NCI-H2029 treated with DMSO at 0.1 percent for 48 hours (cell line): Measurements from ENCODE around the gene MSH5.
"Not testable (repeated sequence)": the region's sequence is repeated elsewhere in the genome, so short reads cannot be mapped to it uniquely, and the experiment has no call there.

Experiments used
- DNase-seq: peaks from one replicate; lab custom pipeline; 2025; lab: John Stamatoyannopoulos, UW

MSH5 gene

DNA sequence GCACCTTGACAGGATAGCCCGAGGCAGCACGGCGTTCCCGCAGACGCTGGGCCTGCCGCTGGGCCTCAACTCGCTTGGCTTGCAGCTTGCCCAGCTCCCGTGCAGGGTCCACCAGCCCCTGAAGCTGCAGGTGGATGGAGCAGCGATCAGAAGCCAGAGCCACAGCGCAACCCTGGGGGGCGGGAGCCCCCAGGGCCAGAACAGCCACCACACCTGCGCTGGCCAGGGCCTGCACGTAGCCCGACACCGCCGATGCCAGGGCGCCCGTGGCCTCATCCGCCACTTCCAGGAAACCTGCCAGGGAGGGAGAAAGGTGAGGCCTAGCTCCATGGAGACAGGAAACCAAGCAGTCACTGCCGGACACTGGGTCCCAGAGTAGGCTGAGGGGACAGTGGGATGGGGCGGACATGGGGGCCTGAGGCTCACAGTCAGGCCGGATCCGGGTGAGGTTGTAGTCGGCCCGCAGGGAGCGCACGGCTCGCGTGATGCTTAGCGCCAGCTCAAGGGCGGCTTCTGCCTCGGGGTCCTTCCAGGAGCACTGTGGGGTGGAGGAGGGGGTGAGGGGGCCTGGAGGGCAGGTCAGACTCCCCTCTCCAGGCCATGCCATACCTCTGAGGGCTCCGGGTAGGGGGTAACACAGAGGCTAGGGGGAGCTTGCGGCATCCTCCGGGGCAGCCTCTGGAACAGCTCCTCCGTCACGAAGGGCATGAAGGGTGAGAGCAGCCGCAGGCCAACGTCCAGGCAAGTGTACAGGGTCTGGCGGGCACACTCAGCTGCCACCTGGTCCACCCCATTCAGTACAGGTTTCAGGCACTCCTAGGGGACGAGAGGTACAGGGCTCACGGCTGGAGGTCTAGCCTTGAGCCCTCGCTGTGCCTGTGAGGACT, 39.4 kb downstream of the MSH5 start:
- DNase-seq: no peak

DNA sequence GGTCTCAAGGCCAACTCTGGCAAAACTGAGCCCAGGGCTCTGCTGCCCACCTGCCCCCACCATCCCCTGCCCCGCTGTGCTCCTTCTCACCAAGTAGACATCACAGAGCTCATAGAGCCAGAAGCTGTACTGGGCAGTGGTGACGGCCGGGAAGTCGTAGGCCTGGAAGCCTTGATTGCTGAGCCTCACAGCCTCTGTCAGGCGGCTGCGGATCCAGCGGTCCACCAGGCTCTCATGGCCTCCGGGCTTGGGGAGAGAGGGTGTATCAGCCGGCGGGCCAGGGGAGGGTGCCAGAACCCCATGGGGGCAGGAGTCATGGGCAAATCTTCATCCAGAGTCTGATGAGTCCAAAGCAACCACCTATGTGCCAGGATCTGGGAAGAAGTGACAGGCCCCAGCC, 40.1 kb downstream of the MSH5 start:
- no peak for DNase-seq

DNA sequence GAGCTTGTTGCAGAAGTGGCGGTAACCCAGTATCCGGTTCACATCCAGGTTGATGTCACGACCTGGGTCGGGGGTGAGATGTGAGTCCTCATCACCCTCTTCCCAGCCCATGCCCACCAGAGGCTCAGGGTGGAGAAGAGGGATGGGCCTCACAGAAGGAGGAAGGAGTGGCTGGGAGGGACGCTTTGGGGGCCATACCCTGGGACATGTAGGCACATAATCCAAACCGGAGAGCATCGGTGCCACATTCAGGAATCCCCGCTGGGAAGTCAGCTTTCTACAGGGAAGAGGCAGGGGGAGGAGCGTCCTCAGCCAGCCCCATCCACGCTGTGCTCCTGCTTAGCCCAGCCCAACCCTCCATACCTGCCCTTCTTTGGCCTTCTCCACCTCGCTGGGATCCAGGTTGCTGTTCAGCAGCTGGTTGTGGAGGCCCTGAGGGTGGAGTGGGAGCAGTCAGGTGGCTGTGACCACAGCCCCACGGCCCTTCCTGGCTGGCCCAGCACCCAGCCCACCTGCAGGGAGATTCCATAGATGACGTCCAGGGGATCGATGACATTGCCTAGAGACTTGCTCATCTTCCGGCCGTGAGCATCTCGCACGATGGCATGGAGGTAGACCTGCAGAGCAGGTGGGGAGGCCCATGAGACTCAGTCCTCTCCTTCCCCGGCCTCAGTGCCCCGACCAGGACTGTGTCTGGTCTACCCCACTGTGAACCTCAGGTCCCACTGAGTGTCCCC, 40.9 kb downstream of the MSH5 start:
- DNase-seq: no peak

DNA sequence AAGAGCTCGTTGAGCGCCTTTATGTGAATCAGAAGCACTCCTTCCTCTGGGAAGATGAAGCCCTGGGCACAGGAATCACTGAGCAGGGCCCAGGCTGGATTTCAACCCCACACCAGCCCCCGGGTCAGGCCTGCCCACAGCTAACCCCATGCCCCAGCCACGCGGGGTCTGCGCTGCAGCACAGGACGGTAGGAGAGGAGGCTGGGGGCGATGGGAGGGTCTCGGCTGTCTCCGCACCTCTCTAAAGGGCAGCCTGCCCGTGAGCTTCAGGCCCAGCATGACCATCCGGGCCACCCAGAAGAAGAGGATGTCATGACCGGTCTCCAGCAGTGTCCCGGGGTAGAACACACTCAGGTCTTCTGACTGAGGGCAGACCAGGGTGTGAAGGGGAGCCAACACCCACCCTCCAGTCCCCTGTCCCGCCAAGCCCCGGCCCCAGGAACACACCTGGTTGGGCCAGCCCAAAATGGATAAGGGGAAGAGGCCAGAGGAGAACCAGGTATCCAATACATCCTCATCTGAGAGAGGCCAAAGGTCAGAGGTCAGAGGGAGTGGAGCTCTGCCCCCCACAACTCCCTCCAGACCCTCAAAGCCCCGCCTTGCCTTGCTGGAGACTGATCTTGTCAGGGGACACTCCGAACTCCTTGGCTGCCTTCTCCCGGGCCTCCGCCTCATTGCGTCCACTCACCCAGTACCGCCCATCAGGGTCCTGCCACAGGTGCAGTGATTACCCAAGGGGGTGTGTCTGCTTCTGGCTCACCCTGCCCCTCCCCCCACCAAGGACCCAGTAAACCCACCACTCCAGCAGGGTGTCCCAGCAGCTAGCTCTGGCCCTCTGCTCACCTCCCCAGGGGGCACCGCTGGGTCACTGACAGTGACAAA, 41.7 kb downstream of the MSH5 start:
- DNase-seq: no peak

DNA sequence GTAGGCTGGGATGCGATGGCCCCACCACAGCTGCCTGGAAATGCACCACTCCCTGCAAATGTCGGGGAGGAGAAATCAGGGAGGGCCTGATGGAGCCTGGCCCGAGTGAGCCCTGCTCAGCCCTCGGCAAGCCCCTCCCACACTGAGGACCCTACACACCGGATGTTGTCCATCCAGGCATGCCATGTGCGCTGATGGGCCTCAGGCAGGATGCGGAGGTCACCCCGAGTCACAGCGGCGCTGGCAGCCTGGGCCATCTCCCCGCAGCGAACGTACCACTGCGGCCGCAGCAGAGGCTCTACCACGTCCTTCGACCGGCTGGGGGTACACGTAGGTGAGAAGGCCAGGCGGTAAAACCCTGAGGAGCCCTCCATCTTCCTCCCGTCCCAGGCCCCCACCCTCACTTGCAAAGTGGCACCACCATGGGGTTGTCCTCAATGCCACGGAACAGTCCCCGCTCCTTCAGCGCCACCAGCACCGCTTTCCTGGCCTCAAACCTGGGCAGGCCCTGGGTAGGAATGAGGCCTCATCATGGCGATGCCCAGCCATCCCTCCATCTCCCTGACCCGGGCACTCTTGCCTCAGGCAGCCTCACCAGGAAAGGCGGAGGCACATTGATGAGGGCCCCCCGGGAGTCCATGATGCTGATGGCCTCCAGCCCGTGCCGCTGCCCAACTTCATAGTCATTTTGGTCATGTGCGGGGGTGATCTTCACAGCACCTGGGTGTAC, 42.5 kb downstream of the MSH5 start:
- DNase-seq: no peak

DNA sequence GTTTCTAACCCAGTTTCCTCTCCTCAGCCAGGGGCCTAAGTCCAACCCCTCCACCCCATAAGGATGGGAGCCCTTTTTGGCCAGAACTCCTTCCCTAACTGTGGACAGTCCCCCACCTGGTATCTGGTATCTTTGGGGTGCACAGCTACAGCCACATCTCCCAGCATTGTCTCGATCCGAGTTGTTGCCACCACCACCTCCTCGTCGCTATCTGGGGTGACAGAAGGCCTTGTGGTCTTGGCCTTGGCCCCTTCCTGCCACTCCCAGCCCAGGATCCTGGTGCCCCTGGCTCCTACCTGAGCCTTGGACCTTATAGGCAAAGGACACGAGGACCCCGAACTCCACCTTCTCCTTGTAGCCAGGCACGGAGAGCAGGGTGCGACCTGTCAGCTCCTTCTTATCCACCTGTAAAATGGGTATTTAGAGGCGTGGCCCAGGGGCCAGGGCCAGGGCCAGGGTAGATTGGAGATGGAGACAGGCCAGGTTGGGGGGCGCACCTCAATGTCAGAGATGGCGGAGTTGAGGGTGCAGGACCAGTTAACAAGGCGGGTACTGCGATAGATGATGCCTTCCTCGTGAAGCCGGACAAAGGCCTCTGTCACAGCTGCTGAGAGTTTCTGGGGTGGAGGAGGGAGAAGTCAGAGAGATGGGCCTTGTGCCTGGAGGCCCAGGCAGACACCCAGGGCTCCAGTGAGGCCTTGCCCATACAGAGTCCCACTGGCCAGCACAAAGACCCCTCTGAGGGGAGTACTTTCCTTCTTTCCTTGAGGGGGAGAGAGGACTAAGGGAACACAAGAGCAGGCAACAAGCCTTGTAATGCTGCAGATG, 44.5 kb downstream of the MSH5 start:
- DNase-seq: no peak

DNA sequence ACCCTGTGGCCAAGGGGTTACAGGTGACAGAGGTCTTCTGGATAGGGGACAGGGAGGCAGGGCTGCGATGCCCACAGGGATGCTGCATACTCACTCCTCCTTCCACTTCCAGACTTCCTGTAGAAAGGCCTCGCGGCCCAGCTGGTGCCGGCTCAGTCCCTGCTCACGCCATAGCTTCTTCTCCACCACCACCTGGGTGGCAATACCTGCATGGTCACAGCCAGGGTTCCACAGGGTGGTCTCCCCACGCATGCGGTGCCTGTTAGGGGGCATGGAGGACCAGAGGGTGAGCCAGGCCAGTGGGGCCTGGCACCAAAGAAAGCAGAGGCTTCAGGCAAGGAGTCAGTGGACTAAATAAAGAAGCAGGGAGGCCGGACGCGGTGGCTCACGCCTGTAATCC, 45.7 kb downstream of the MSH5 start:
- no peak for DNase-seq

DNA sequence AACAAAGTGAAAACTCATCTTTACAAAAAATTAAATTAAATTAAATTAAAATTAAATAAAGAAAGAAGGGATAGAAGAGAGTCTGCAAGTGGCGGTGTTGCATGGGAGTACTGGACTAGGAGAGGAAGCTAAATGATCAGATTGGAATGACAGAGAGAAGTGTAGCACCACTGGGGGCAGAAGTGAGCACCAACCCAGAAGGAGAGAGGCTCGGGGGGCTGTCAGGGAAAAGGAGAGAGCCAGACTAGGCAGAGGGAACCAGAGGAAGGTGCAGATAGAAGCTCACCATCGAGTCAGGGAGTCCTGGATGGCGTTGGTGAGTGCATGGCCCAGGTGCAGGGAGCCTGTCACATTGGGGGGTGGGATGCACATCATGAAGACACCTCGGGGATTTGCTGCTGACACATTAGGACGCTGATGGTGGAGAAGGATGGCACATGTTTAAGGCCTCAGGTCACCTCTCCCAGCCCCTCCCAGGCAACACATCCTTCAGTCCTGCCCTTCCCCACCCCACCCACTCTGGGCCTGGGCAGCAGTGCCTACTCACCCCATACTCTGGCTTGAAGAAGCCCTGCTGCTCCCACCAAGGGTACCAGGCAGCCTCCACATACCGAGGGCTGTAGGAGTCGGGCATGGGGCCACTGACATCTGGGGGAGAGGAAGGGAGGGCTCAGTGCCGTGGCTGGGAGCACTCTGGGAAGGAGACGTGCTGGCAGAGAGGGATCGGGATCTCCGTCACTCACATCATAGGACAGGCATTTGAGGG, 51.7 kb downstream of the MSH5 start:
- peak; percentile 21 for DNase-seq

DNA sequence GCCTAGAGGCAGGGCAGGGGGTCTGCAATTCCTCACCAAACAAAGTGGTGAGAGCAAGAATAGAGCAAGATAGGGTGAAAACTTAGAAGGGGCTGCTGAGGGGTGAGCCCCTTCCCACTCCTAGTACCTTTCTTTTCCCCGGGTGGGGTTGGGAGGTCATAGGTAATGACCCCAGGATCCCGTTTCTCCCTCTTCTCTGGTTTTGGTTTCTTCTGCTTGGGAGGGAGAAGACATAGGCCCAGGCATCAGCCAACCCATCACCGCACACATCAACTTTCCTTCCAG, 52.2 kb downstream of the MSH5 start:
- DNase-seq: no peak

DNA sequence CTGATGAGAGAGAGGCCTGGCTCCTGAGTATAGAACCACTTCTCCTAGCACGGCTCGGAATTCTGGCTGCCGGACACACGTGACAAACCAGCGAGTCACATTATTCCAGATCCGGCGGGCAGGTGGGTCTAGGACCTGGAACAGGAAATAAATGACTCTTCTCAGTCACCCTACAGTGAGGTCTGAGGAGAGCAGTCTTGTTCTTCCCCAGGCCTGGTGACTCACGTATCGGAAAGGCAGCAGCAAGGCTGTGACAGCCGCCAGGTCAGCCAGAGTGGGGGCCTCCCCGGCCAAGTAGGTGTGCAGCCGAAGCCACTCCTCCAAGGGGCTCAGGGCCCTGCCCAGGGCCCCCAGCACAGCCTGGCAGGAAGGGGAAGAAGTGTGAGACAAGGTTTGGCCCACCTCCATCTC, 53.0 kb downstream of the MSH5 start:
- DNase-seq: no peak

DNA sequence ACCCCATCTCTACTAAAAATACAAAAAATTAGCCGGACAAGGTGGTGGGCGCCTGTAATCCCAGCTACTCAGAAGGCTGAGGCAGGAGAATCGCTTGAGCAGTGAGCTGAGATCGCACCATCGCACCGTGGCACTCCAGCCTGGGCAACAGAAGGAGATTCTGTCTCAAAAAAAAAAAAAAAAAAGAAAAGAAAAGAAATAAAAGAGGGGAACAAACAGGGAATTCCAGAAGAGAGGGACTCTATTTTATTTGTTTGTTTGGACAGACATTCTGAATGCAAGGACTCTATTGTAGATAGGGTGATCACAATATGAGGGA, 54.1 kb downstream of the MSH5 start:
- DNase-seq: not testable (repeated sequence)

DNA sequence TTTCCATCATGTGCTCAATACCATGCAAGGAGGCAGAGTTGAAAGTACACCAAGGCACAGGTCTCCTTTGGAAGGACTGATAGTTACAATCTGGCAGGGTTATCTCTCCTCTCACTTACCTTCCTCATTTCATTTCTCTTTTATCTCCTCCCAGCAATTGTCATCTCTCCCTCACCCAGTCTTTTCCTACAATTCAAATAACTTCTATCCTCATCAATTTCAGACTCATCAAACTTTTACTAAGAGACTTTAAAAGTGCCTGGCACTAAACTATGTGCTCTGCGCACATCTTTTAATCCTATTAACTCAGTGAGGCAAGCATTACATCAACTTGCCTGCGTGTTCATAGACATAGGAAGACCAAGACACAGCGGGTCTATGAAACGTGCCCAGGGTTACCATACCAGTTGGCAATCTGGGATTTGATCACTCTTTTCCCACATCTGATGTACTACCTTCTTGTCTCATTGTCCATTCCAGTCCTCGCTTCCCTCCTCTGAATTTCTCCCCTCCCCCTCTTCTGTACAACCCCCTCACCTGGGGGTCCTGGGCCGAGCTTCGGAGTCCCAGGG, 54.6 kb downstream of the MSH5 start:
- DNase-seq: no peak

DNA sequence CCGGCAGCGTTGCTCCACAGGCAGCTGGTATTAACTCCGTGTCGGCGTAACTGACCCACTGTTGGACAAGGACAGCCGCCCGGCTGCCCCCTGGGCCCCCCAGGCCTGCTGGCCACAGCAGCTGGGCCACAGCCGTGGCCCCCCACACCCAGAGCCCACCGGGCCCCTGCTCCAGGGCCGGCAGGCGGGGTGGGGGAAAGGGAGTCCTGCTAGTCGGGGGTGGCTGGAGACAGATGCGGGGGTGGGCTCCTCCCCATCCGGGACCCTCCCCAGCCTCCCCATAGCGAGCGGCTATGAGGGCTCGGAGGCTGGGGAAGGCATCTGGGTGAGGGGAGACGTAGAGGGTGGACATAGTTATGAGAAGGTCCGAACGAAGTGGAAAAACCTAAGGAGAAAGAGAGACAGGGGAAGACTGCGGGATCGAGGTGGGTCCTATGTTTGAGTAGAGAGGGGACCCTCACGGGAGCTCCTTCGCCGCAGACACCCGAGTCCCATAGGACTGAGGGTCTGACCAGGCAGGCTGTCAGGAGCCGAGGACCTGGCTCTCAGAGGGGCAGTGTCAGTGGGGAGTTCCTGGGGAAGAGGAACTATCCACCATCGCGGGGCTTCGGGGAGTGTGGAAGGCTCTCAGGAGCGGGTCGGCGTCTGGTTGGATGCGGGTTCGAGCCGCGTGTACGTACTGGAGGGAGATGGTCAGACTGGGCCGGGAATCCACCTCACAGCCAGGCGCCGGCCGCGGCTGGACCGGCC, 55.2 kb downstream of the MSH5 start:
- DNase-seq: no peak

DNA sequence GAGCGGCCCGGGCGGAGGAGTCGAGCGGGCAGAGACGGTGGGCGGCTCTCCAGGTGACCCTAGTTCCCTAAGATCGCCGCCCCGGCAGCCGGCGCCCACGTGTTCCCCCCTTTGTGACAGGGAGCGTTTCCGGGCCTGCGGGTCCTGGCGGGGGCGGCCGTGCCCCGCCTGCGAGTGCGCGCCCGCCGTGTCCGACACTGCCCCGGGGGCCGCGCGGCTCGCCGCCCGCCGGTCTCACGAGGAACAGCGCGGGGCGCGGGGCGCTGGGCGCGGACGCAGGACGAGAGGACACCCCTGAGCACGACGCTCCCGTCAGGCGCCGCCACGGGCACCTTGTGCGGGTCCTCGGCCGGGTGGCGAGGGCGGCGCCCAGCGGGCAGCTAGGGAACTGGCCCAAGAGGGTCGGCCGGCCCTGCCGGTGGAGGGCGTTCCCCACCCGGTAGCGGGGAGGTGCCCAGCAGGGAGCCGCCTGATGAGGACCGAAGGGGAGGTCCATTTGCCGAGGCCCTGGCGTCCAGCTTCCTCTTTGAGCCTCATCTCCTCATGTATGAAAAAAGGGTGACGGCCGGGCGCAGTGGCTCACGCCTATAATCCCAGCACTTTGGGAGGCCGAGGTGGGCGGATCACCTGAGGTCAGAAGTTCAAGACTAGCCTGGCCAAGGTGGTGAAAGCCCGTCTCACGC, 56.0 kb downstream of the MSH5 start, which contains the start of gene VARS1:
Gene VARS1, minus strand, starts transcription at position 137 of the 683 bp plus-strand sequence. CDS start 535 bp downstream, outside the sequence.
- DNase-seq: peak; percentile 56

DNA sequence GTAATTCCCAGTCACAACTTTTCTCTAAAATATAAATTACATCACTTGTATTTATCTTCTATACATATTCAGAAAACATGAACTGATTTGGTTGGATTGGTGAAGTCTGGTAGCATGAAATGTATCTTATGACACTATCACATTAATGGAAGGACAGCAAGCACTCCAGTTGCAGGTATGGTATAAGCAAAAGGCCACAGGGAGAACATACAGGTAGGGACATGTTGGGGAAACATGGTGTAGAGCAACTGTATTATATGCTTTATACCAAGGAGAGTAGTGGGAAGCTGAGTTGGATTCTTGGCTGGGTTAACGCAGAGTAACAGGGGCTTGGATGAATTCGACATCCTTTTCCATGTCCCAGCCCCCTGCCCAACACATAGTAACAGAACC, 57.2 kb downstream of the MSH5 start:
- DNase-seq: no peak

DNA sequence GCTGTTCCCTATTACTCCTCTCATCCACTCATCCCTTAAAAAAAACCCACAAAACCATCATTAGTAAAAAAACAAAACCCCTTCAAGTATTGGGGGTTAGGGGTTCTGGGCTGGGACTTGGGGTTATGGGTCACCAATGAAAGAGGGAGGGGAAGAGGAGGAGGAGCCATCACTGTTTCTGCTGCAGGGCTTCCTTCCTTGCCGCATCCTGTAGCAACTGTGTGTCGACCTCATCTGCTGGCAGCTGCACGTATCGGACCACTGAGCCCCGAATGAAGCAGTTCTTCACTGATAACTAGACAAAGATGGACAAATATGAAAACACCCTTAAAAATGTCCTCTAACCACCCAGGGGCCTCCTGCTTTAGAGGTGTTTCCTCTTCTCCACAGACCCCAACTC, 57.8 kb downstream of the MSH5 start:
- no peak for DNase-seq

DNA sequence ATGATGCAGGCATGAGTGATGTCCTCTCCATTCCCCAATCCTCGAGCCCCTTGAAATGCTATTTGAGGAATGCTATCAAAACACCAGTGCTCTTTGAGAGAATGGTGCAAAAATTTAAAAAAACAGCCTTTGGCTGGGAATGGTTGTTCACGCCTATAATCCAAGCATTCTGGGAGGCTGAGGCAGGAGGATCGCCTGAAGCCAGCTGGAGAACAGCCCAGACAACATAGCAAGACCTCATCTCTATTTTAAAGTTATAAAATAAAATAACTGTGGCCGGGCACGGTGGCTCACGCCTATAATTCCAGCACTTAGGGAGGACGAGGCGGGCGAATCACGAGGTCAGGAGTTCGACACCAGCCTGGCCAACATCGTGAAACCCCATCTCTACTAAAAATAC, 60.0 kb downstream of the MSH5 start:
- no peak for DNase-seq
